Activated naive CD4-positive, alpha-beta T cell treated with anti-CD3 and anti-CD28 coated beads, Interleukin-2, amount 50 U/mL, for 24 hours (primary cell): ENCODE measurements around the gene TMEM131L.
A peak's percentile ranks its signal among the peaks of the same experiment; 100 is the strongest.
"Not testable (repeated sequence)": the region's sequence is repeated elsewhere in the genome, so short reads cannot be mapped to it uniquely, and the experiment has no call there.

Experiments used
- H3K27ac Mint-ChIP-seq: one replicate; pipeline ENCODE4 v1.8.0; 2021; ENCODE audit warnings: mild to moderate bottlenecking, mixed read lengths
- H3K27me3 Mint-ChIP-seq: one replicate; pipeline ENCODE4 v1.8.0; 2021; ENCODE audit warnings: mixed read lengths
- H3K36me3 Mint-ChIP-seq: one replicate; pipeline ENCODE4 v1.8.0; 2021; ENCODE audit warnings: mixed read lengths
- H3K4me1 Mint-ChIP-seq: one replicate; pipeline ENCODE4 v1.8.0; 2021; ENCODE audit warnings: mixed read lengths
- H3K4me3 Mint-ChIP-seq: one replicate; pipeline ENCODE4 v1.8.0; 2021; ENCODE audit warnings: mild to moderate bottlenecking, mixed read lengths
- H3K9me3 Mint-ChIP-seq: one replicate; pipeline ENCODE4 v1.8.0; 2021; ENCODE audit warnings: mixed read lengths

The TMEM131L gene

GRCh38 chr4:153464068-153464467, 2.1 kb upstream of the TMEM131L start:
- no peaks in the 10 kb centered on the region for H3K9me3 Mint-ChIP-seq
- H3K4me1 Mint-ChIP-seq, result peaks cover 29% of the 10 kb centered on the region
- H3K36me3 Mint-ChIP-seq, result peaks cover 4% of the 10 kb centered on the region
- H3K27ac Mint-ChIP-seq, result no peak overlapping the region
- no peak overlapping the region for H3K4me3 Mint-ChIP-seq
- H3K27me3 Mint-ChIP-seq, result no peaks in the 10 kb centered on the region

GRCh38 chr4:153465140-153465539, 1.0 kb upstream of the TMEM131L start:
- H3K9me3 Mint-ChIP-seq, result no peaks in the 10 kb centered on the region
- H3K4me3 Mint-ChIP-seq, result peak overlapping the region; percentile 91
- peak overlapping the region; percentile 62 for H3K27ac Mint-ChIP-seq
- H3K4me1 Mint-ChIP-seq, result peaks cover 35% of the 10 kb centered on the region
- H3K36me3 Mint-ChIP-seq, result peaks cover 5% of the 10 kb centered on the region
- no peaks in the 10 kb centered on the region for H3K27me3 Mint-ChIP-seq

- Mint-ChIP-seq H3K4me1 (peaks cover 40% of the 10 kb centered on the region), H3K4me3 (peak overlapping the region; percentile 91), H3K27me3 (no peaks in the 10 kb centered on the region), H3K9me3 (no peaks in the 10 kb centered on the region), H3K36me3 (peaks cover 6% of the 10 kb centered on the region), H3K27ac (peak overlapping the region; percentile 93)
Observed at GRCh38 chr4:153465615-153466080, 512 bp upstream of the TMEM131L start.

GRCh38 chr4:153466949-153467896, 1.1 kb downstream of the TMEM131L start:
- Mint-ChIP-seq H3K27me3 (no peaks in the 10 kb centered on the region), H3K4me3 (peak overlapping the region; percentile 92), H3K9me3 (no peaks in the 10 kb centered on the region), H3K4me1 (peaks cover 56% of the 10 kb centered on the region), H3K36me3 (peaks cover 12% of the 10 kb centered on the region), H3K27ac (peak overlapping the region; percentile 91)

DNA sequence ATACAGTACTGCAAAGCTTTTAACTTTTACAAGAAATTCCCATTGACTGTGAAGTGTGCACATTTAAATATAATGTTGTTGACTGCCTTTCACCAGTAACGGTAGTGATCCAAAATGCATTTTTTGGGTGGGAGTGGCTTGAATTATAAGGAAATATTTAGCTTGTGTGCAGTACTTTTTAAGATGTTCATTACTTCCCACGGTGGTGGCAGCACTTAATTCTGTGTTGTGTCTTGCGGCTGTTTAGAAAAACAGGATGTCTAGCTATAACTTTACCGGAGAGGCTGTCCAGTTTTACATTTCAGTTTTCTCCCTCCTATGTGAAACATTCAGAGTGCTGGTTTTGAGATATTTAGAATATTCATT, 1.7 kb downstream of the TMEM131L start:
- H3K27ac Mint-ChIP-seq, result peak overlapping the region; percentile 91
- H3K27me3 Mint-ChIP-seq, result no peaks in the 10 kb centered on the region
- no peaks in the 10 kb centered on the region for H3K9me3 Mint-ChIP-seq
- H3K36me3 Mint-ChIP-seq, result peaks cover 16% of the 10 kb centered on the region
- H3K4me1 Mint-ChIP-seq, result peaks cover 63% of the 10 kb centered on the region
- H3K4me3 Mint-ChIP-seq, result peak overlapping the region; percentile 92

DNA sequence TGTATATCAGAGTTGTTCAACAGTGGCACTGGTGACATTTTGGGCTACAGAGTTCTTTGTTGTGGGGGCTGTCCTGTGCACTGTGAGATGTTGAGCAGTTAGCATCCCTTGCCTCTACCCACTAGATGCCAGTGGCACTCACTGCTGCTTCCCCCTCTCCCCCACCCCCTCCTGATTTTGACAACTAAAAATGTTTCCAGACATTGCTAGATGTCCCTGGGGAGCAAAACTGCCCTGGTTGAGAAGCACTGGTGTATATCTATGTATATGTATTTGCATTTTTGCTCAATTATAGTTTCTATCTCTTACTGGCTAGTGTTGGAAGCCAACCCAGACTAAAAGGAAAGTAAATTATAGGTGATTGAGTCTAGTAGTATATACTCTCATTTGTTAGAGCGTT, 2.4 kb downstream of the TMEM131L start:
- H3K27ac Mint-ChIP-seq, result peak overlapping the region; percentile 98
- H3K36me3 Mint-ChIP-seq, result peaks cover 19% of the 10 kb centered on the region
- H3K4me1 Mint-ChIP-seq, result peaks cover 70% of the 10 kb centered on the region
- H3K27me3 Mint-ChIP-seq, result no peaks in the 10 kb centered on the region
- peak overlapping the region; percentile 92 for H3K4me3 Mint-ChIP-seq
- no peaks in the 10 kb centered on the region for H3K9me3 Mint-ChIP-seq

- Mint-ChIP-seq H3K27ac (peak overlapping the region; percentile 98), H3K36me3 (peaks cover 19% of the 10 kb centered on the region), H3K4me3 (peak overlapping the region; percentile 92), H3K4me1 (peaks cover 74% of the 10 kb centered on the region), H3K9me3 (no peaks in the 10 kb centered on the region), H3K27me3 (no peaks in the 10 kb centered on the region)
Observed at GRCh38 chr4:153469031-153469430, 2.9 kb downstream of the TMEM131L start.

GRCh38 chr4:153471071-153471697, 5.0 kb downstream of the TMEM131L start:
- H3K36me3 Mint-ChIP-seq, result peaks cover 26% of the 10 kb centered on the region
- H3K4me3 Mint-ChIP-seq, result peak overlapping the region; percentile 92
- not testable (repeated sequence) for H3K9me3 Mint-ChIP-seq

DNA sequence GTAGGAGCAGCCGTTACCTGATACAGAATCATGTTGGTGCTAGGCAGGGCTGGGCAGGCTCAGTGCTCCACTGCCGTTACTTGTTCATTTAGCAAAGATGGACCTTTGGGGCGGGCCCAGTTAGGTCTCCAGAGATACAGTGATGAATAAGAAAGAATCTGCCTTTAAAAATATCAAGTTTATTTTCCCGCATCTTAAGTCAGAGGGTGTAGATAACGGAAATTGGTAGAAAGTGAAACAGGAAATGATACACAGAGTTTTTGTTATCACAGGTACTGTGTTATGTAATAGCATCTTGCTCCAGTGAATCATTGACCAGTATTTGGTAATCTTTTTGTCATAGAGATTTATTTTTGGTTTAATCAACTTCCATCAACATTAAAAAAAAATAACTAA, 5.5 kb downstream of the TMEM131L start:
- Mint-ChIP-seq H3K27ac (peak overlapping the region; percentile 98), H3K4me1 (peaks cover 84% of the 10 kb centered on the region), H3K4me3 (peak overlapping the region; percentile 92), H3K9me3 (no peaks in the 10 kb centered on the region), H3K27me3 (no peaks in the 10 kb centered on the region), H3K36me3 (peaks cover 26% of the 10 kb centered on the region)

More at GRCh38 chr4:153471071-153471697, 5.0 kb downstream of the TMEM131L start:
- Mint-ChIP-seq H3K4me1 (peaks cover 80% of the 10 kb centered on the region), H3K27ac (peak overlapping the region; percentile 98)
- not testable (repeated sequence) for H3K27me3 Mint-ChIP-seq

GRCh38 chr4:153472122-153473037, 6.2 kb downstream of the TMEM131L start:
- Mint-ChIP-seq H3K4me1 (peaks cover 90% of the 10 kb centered on the region), H3K9me3 (no peaks in the 10 kb centered on the region), H3K36me3 (peaks cover 33% of the 10 kb centered on the region), H3K4me3 (peak overlapping the region; percentile 92), H3K27ac (peak overlapping the region; percentile 98), H3K27me3 (no peaks in the 10 kb centered on the region)

DNA sequence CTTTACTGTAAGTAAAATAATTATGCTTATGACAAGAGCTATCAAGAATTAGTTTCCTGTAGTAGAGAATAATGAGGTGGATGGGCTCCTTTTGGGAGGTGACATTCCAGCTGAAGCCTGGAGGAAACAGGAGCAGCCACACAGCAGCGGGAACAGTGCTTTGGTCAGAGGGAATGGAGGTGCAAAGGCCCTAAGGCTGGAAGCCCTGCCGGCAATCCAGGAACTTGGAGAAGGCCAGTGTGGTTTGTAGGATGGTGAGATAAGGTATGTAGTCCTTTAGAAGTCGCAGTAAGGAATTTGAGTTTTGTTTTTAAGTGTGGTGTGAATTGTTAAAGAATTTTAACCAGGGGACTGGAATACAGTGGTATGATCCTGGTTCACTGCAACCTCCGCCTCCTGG, 8.1 kb downstream of the TMEM131L start:
- no peaks in the 10 kb centered on the region for H3K9me3 Mint-ChIP-seq
- H3K4me3 Mint-ChIP-seq, result peak overlapping the region; percentile 4
- H3K36me3 Mint-ChIP-seq, result peaks cover 34% of the 10 kb centered on the region
- peak overlapping the region; percentile 95 for H3K27ac Mint-ChIP-seq
- H3K27me3 Mint-ChIP-seq, result no peaks in the 10 kb centered on the region
- H3K4me1 Mint-ChIP-seq, result peaks cover 96% of the 10 kb centered on the region

GRCh38 chr4:153476829-153477574, 10.8 kb downstream of the TMEM131L start:
- H3K27ac Mint-ChIP-seq, result peak overlapping the region; percentile 77
- peaks cover 91% of the 10 kb centered on the region for H3K4me1 Mint-ChIP-seq
- no peaks in the 10 kb centered on the region for H3K9me3 Mint-ChIP-seq
- H3K27me3 Mint-ChIP-seq, result no peaks in the 10 kb centered on the region
- H3K36me3 Mint-ChIP-seq, result peaks cover 36% of the 10 kb centered on the region
- H3K4me3 Mint-ChIP-seq, result peak overlapping the region; percentile 31

DNA sequence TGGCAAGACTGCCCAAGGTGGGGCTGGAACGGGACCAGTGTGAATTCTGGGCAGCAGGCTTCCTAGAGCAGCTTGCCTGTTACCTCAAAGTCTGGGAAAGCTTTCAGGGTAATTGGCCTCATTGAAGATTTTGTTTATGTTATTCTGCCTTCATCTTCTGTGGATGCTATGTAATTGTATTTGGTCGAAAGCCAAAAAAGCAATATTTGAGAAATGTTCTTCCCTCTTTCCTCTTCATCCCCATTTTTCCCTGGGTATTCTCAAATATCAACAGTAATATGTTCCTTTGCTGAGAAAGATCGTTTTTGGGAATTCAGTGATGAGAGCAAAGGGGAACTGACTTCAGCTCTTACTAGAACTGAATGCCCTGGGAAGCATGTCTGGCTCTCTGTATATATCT, 12.9 kb downstream of the TMEM131L start:
- H3K4me1 Mint-ChIP-seq, result peaks cover 90% of the 10 kb centered on the region
- peak overlapping the region; percentile 43 for H3K4me3 Mint-ChIP-seq
- no peaks in the 10 kb centered on the region for H3K27me3 Mint-ChIP-seq
- H3K36me3 Mint-ChIP-seq, result peaks cover 30% of the 10 kb centered on the region
- H3K9me3 Mint-ChIP-seq, result no peaks in the 10 kb centered on the region
- H3K27ac Mint-ChIP-seq, result peak overlapping the region; percentile 92

DNA sequence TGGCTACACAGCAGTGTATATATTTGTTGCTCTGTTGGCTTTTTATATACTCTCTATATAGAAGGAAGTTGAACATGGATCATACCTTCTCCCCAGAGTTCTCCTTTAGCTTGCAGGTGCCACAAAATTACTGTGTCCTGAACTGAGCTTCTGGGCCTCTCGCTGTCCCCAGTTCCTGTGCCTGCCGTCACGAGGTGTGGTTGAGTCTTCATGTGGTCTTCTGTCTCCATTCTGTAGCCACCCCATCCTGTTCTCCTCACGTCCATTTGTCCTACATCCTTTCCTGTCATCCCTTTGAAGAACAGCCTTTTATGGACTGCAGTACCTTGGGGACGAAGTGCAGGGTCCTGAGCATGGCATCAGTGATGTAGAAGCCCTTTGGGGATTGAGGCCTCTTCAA, 14.5 kb downstream of the TMEM131L start:
- H3K36me3 Mint-ChIP-seq, result peaks cover 23% of the 10 kb centered on the region
- peak overlapping the region; percentile 45 for H3K4me3 Mint-ChIP-seq
- H3K9me3 Mint-ChIP-seq, result no peaks in the 10 kb centered on the region
- H3K27me3 Mint-ChIP-seq, result no peaks in the 10 kb centered on the region
- H3K27ac Mint-ChIP-seq, result peak overlapping the region; percentile 95
- peaks cover 83% of the 10 kb centered on the region for H3K4me1 Mint-ChIP-seq
